ENCODE results near the gene TCN1.

TCN1 gene

GRCh38 chr11:59807047-59807610, 59.2 kb downstream of the TCN1 start:
- DNase-seq (ENCODE audit: low spot score) = no peak

- no peak for DNase-seq (ENCODE audit: low spot score)
Observed at GRCh38 chr11:59804061-59804460, 62.2 kb downstream of the TCN1 start.

Measured in LoVo (cell line).